B cell (primary cell): ENCODE results near the gene RPL10. TPM values are rescaled to one million over a fixed set of nuclear protein-coding genes. Genes with fewer than 3 reads are reported as not detected.
A peak's percentile ranks its signal among the peaks of the same experiment; 100 is the strongest.

Source experiments
- ATAC-seq: fragments of 200-7000 bp; cut with Tn5 transposase; one replicate; pipeline ENCODE4 v1.10.0; 2021; ENCODE audit warnings: low read depth, mild to moderate bottlenecking, moderate number of reproducible peaks, moderate library complexity
- CTCF ChIA-PET: fragments of 350-600 bp; sonication (Branson Sonifier 250); formaldehyde crosslinking; loops from one replicate; lab custom pipeline; 2021; ENCODE audit warnings: antibody characterized with exemption, inconsistent platforms; lab: Charles Lee
- POLR2A ChIA-PET: fragments of 350-600 bp; sonication (Branson Sonifier 250); formaldehyde crosslinking; loops from one replicate; lab custom pipeline; 2021; ENCODE audit warnings: antibody characterized with exemption; lab: Charles Lee
- DNase-seq: peaks from one replicate; pipeline ENCODE4 v3.0.0; 2013
- H2AFZ ChIP-seq: 2 replicates; pipeline ENCODE4 v1.6.1; 2012; ENCODE audit warnings: mild to moderate bottlenecking, low read depth, low read length; ENCODE audit not compliant: insufficient read depth, poor library complexity, severe bottlenecking
- H3K27ac ChIP-seq, 2 donors: 1 replicate in 1 of 2; 2 replicates in 1 of 2; pipeline ENCODE4 v1.5.1; 2012 to 2013; ENCODE audit warnings: low read length in 2 of 2, mild to moderate bottlenecking in 2 of 2, moderate library complexity in 1 of 2
- H3K27me3 ChIP-seq, 4 experiments: fragments of 200-600 bp in 1 of 4; sonication (generic) in 1 of 4; replicated peaks in 1 of 4; 1 replicate in 2 of 4; 2 replicates in 2 of 4; pipeline versions ENCODE4 v1.6.1 to v1.7.0; 2013 to 2016; ENCODE audit warnings: low read length in 3 of 4, mild to moderate bottlenecking in 2 of 4, mixed read lengths in 1 of 4, moderate library complexity in 1 of 4; ENCODE audit not compliant: insufficient read depth in 4 of 4, control insufficient read depth in 3 of 4; ENCODE audit errors: control extremely low read depth in 1 of 4
- H3K36me3 ChIP-seq, 2 experiments: replicated peaks in 1 of 2; 1 replicate in 1 of 2; 2 replicates in 1 of 2; pipeline versions ENCODE4 v1.6.1 to v1.7.1; 2013; ENCODE audit warnings: low read length in 1 of 2; ENCODE audit not compliant: insufficient read depth in 2 of 2, control insufficient read depth in 1 of 2; ENCODE audit errors: control extremely low read depth in 1 of 2, extremely low read depth in 1 of 2
- H3K4me1 ChIP-seq, 2 donors: fragments of 200-600 bp in 1 of 2; sonication (generic) in 1 of 2; 1 replicate in 1 of 2; 2 replicates in 1 of 2; pipeline versions ENCODE4 v1.5.1 to v1.6.1; 2013 to 2017; ENCODE audit warnings: low read length in 2 of 2; ENCODE audit not compliant: control insufficient read depth in 2 of 2, insufficient read depth in 2 of 2
- H3K4me2 ChIP-seq: replicated peaks from 2 replicates; pipeline ENCODE3; 2012; ENCODE audit warnings: mild to moderate bottlenecking, low read depth, low read length; ENCODE audit not compliant: poor library complexity, severe bottlenecking
- H3K4me3 ChIP-seq, 5 experiments: fragments of 200-600 bp in 1 of 5; sonication (generic) in 1 of 5; 1 replicate in 3 of 5; 2 replicates in 2 of 5; pipeline versions ENCODE4 v1.5.1 to v1.7.0; 2011 to 2016; ENCODE audit warnings: low read length in 4 of 5, mild to moderate bottlenecking in 4 of 5, low read depth in 2 of 5, control low read depth in 1 of 5, moderate library complexity in 1 of 5; ENCODE audit not compliant: insufficient read depth in 1 of 5; ENCODE audit errors: control extremely low read depth in 1 of 5, extremely low read depth in 1 of 5
- H3K79me2 ChIP-seq: fragments of 200-600 bp; sonication (generic); one replicate; pipeline ENCODE4 v1.6.0; 2016; ENCODE audit warnings: low read length; ENCODE audit not compliant: control insufficient read depth, insufficient read depth
- H3K9ac ChIP-seq: fragments of 200-600 bp; sonication (generic); 2 replicates; pipeline ENCODE4 v1.6.1; 2017; ENCODE audit warnings: mild to moderate bottlenecking, low read length, moderate library complexity
- H3K9me3 ChIP-seq, 3 donors: one replicate each; pipeline versions ENCODE4 v1.6.1 to v1.7.1; 2013; ENCODE audit warnings: low read length in 2 of 3; ENCODE audit not compliant: control insufficient read depth in 2 of 3, insufficient read depth in 1 of 3; ENCODE audit errors: control extremely low read depth in 1 of 3
- H4K20me1 ChIP-seq: 2 replicates; pipeline ENCODE4 v1.6.0; 2012; ENCODE audit warnings: mild to moderate bottlenecking, low read length; ENCODE audit not compliant: insufficient read depth, control insufficient read depth, poor library complexity, severe bottlenecking
- H3K27ac Mint-ChIP-seq: one replicate; pipeline ENCODE4 v1.8.0; 2021; ENCODE audit warnings: mixed read lengths
- H3K27me3 Mint-ChIP-seq: one replicate; pipeline ENCODE4 v1.8.0; 2021; ENCODE audit warnings: mixed read lengths
- H3K4me1 Mint-ChIP-seq: one replicate; pipeline ENCODE4 v1.8.0; 2021; ENCODE audit warnings: mixed read lengths
- H3K4me3 Mint-ChIP-seq: one replicate; pipeline ENCODE4 v1.8.0; 2021; ENCODE audit warnings: mixed read lengths
- H3K9me3 Mint-ChIP-seq: one replicate; pipeline ENCODE4 v1.8.0; 2022; ENCODE audit warnings: mixed read lengths; ENCODE audit not compliant: insufficient read depth
- CTCF ChIP-seq: fragments of 200-600 bp; IDR thresholded peaks from one replicate; pipeline ENCODE4 v1.8.0; 2022; ENCODE audit warnings: antibody characterized with exemption, mild to moderate bottlenecking
- EZH2 ChIP-seq: IDR thresholded peaks from 2 replicates; pipeline ENCODE4 v1.6.1; 2012; ENCODE audit warnings: borderline replicate concordance, low read depth, mild to moderate bottlenecking, moderate library complexity, low read length; ENCODE audit not compliant: insufficient read depth, poor library complexity, severe bottlenecking
- WGBS: methylation state at CpG from one replicate; pipeline ENCODE4 v1.1.5; 2013; ENCODE audit warnings: missing lambda C conversion rate; ENCODE audit not compliant: insufficient coverage; 5-methylcytosine and 5-hydroxymethylcytosine counted together
- intact Hi-C: fragments of 100-400 bp; cut with micrococcal nuclease; formaldehyde crosslinking; loops from one replicate; pipeline ENCODE4 v1.10.0; 2022
- polyA plus RNA-seq: library from polyadenylated mRNA; depleted of rRNA; stranded (reverse); fragments of >200 nt; gene quantifications from 2 replicates; pipeline ENCODE4 v1.2.3, GENCODE V29; 2012
- total RNA-seq, 2 donors: library from RNA; stranded (reverse); fragments of 120-200 nt in 1 of 2; gene quantifications; 1 replicate in 1 of 2; 2 replicates in 1 of 2; pipeline versions ENCODE4 v1.2.3 to v1.2.4, GENCODE V29; 2013 to 2022

Gene RPL10
- total and polyA plus RNA-seq, 2 donors (not counting 1 experiment from before 2014, with no cell fraction given): 4,073 to 16,482 TPM

- POLR2A ChIA-PET: interaction anchor here (0.6 to 3.4 kb wide), 19 partner anchors 10 to 977 kb away, joined by 3 to 31 read pairs (median 7); partner anchors contain the start of genes ARHGAP4, DNASE1L1, EMD and FAM3A
Observed at GRCh38 chrX:154396973-154397887, 947 bp upstream of the RPL10 start.

More at GRCh38 chrX:154396973-154397887, 947 bp upstream of the RPL10 start:
- Histone ChIP-seq H3K36me3 (peaks cover 0 to 22% of the 10 kb centered on the region in 2 experiments), H3K79me2 (no peaks in the 10 kb centered on the region), H3K9ac (peak overlapping the region; percentile 86), H3K4me1 (peaks cover 12 to 20% of the 10 kb centered on the region in 2 donors), H3K9me3 (no peaks in the 10 kb centered on the region), H3K27me3 (no peaks in the 10 kb centered on the region), H2AFZ (peak overlapping the region; percentile 39), H3K27ac (peak overlapping the region; percentile 99 to 100), H3K4me2 (peak overlapping the region; percentile 81), H4K20me1 (peaks cover 30% of the 10 kb centered on the region), H3K4me3 (peak overlapping the region; percentile 34 to 96 (median 78))
- Mint-ChIP-seq H3K27me3 (no peaks in the 10 kb centered on the region), H3K27ac (peak overlapping the region; percentile 99), H3K4me1 (peaks cover 17% of the 10 kb centered on the region), H3K9me3 (no peaks in the 10 kb centered on the region), H3K4me3 (peak overlapping the region; percentile 99)
- TF ChIP-seq CTCF: no peak
- no peak for TF ChIP-seq EZH2
- DNase-seq: peak; percentile 82
- ATAC-seq: peak; percentile 64
- CTCF ChIA-PET: interaction anchor here (0.8 to 3.2 kb wide), 4 partner anchors 23 to 136 kb away, joined by 3 to 17 read pairs (median 10); partner anchors contain the start of genes FLNA and SLC10A3
- WGBS: 7% methylated on average over 27 of the region's 53 CpGs
- intact Hi-C loops: loop anchor here (5.0 kb wide), 2 partner anchors 95 to 120 kb away; partner anchors contain the start of genes FAM3A and SLC10A3
